ENCODE results near the gene HAUS8. TPM values are rescaled to one million over a fixed set of nuclear protein-coding genes. Genes with fewer than 3 reads are reported as not detected.

Gene HAUS8
- total RNA-seq, 1 donor from 2014 or later, result 11.6 TPM

GRCh38 chr19:17076543-17076991 lies 1.3 kb upstream of the HAUS8 start:
- peaks cover 64% of the 10 kb centered on the region for H3K4me1 Mint-ChIP-seq (ENCODE audit: unreplicated experiment)
- peak overlapping the region; percentile 87 for H3K27ac Mint-ChIP-seq (ENCODE audit: unreplicated experiment)
- H3K9me3 Mint-ChIP-seq (ENCODE audit: unreplicated experiment), result no peaks in the 10 kb centered on the region

GRCh38 chr19:17075864-17076542 lies 751 bp upstream of the HAUS8 start:
- Mint-ChIP-seq H3K4me1 (ENCODE audit: unreplicated experiment) (peaks cover 60% of the 10 kb centered on the region), H3K36me3 (ENCODE audit: unreplicated experiment) (peaks cover 2% of the 10 kb centered on the region), H3K9me3 (ENCODE audit: unreplicated experiment) (no peaks in the 10 kb centered on the region), H3K27ac (ENCODE audit: unreplicated experiment) (peak overlapping the region; percentile 87), H3K4me3 (ENCODE audit: unreplicated experiment) (peak overlapping the region; percentile 97), H3K27me3 (ENCODE audit: unreplicated experiment) (no peaks in the 10 kb centered on the region)
- no peak for DNase-seq (ENCODE audit: extremely low spot score, unreplicated experiment)
- no peak for TF ChIP-seq CTCF (IDR thresholded peaks at IDR 0.05)

More at GRCh38 chr19:17076543-17076991, 1.3 kb upstream of the HAUS8 start:
- Mint-ChIP-seq H3K36me3 (ENCODE audit: unreplicated experiment) (no peaks in the 10 kb centered on the region), H3K4me3 (ENCODE audit: unreplicated experiment) (peak overlapping the region; percentile 97), H3K27me3 (ENCODE audit: unreplicated experiment) (no peaks in the 10 kb centered on the region)
- no peak for TF ChIP-seq CTCF (IDR thresholded peaks at IDR 0.05)
- DNase-seq (ENCODE audit: extremely low spot score, unreplicated experiment), result no peak

DNA sequence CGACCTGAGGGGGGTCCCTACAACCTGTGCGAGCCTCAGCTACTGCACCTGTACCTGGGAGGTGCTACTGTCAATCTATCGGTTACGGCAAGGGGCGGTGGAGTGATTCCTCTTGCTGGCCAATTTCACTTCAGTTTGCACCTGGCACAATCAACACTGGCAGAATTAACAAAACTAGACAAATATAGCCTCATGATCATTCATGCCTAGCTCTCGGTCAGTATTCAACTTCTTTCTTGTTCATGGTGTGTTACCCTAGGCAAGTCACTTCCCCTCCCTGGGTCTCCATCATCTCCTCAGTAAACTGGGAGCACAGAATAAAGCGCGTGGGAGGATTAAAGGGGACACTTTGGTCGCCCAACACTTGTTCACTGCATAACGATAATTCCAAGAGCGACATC lies 618 bp downstream of the HAUS8 start:
- Mint-ChIP-seq H3K9me3 (ENCODE audit: unreplicated experiment) (no peaks in the 10 kb centered on the region), H3K36me3 (ENCODE audit: unreplicated experiment) (peaks cover 5% of the 10 kb centered on the region), H3K4me3 (ENCODE audit: unreplicated experiment) (peak overlapping the region; percentile 96), H3K4me1 (ENCODE audit: unreplicated experiment) (peaks cover 51% of the 10 kb centered on the region), H3K27ac (ENCODE audit: unreplicated experiment) (peak overlapping the region; percentile 89), H3K27me3 (ENCODE audit: unreplicated experiment) (no peaks in the 10 kb centered on the region)
- no peak for TF ChIP-seq CTCF (IDR thresholded peaks at IDR 0.05)
- DNase-seq (ENCODE audit: extremely low spot score, unreplicated experiment), result no peak

- Mint-ChIP-seq H3K4me3 (ENCODE audit: unreplicated experiment) (peak overlapping the region; percentile 96), H3K9me3 (ENCODE audit: unreplicated experiment) (no peaks in the 10 kb centered on the region), H3K4me1 (ENCODE audit: unreplicated experiment) (peaks cover 45% of the 10 kb centered on the region), H3K27ac (ENCODE audit: unreplicated experiment) (peak overlapping the region; percentile 89), H3K27me3 (ENCODE audit: unreplicated experiment) (no peaks in the 10 kb centered on the region), H3K36me3 (ENCODE audit: unreplicated experiment) (peaks cover 5% of the 10 kb centered on the region)
- DNase-seq (ENCODE audit: extremely low spot score, unreplicated experiment), result no peak
- TF ChIP-seq CTCF (IDR thresholded peaks at IDR 0.05), result no peak
Observed at GRCh38 chr19:17073869-17074633, 1.2 kb downstream of the HAUS8 start.

- peaks cover 25% of the 10 kb centered on the region for H3K4me1 Mint-ChIP-seq (ENCODE audit: unreplicated experiment)
- no peak overlapping the region for H3K27ac Mint-ChIP-seq (ENCODE audit: unreplicated experiment)
Observed at GRCh38 chr19:17070912-17071311, 4.3 kb downstream of the HAUS8 start.

More at GRCh38 chr19:17070912-17071311, 4.3 kb downstream of the HAUS8 start:
- no peak for DNase-seq (ENCODE audit: extremely low spot score, unreplicated experiment)
- H3K4me3 Mint-ChIP-seq (ENCODE audit: unreplicated experiment), result no peak overlapping the region
- TF ChIP-seq CTCF (IDR thresholded peaks at IDR 0.05), result no peak
- peaks cover 5% of the 10 kb centered on the region for H3K36me3 Mint-ChIP-seq (ENCODE audit: unreplicated experiment)
- H3K9me3 Mint-ChIP-seq (ENCODE audit: unreplicated experiment), result no peaks in the 10 kb centered on the region
- no peaks in the 10 kb centered on the region for H3K27me3 Mint-ChIP-seq (ENCODE audit: unreplicated experiment)
